ENCODE results near the gene EPB42.

Gene EPB42

DNA sequence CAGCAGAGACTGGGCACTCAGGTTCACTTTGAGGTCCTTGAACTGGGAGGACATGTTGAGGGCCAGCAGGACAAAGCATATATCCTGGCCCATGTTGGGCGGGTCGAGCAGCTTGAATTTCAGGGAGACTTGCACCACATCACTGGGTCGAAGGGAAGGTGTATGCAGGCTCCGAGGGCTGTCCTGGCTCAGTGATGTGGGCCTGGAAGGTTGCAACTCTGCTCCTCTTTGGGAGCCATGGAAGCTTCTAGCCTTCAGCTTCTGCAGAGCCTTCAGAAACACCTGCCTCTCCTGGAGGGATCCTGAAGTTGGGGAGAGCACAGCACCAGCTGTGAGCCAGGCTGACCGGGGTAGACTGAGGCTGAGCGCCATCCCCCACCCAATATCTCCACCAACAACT, 14.7 kb upstream of the EPB42 start:
- H3K4me3 ChIP-seq (ENCODE audit: low read depth, low read length): no peak overlapping the region
- no peaks in the 10 kb centered on the region for H3K4me1 ChIP-seq (ENCODE audit: control insufficient read depth, insufficient read depth, low read length)
- H3K27ac ChIP-seq (ENCODE audit: extremely low read depth, low read depth, low read length): no peak overlapping the region
- H3K9me3 ChIP-seq (ENCODE audit: control insufficient read depth, insufficient read depth, low read depth, low read length): no peaks in the 10 kb centered on the region
- H3K36me3 ChIP-seq (ENCODE audit: control insufficient read depth in 2 of 2, insufficient read depth in 1 of 2, low read length in 2 of 2): no peaks in the 10 kb centered on the region
- ChIA-PET CTCF (interaction anchor here (1.1 kb wide), 1 partner anchor 31 kb away, joined by 3 read pairs; no protein-coding TSS in a partner anchor), POLR2A (no interaction called here)
- TF ChIP-seq GLI2 (tag by site-specific recombination; IDR thresholded peaks at IDR 0.05; ENCODE audit: borderline replicate concordance, low read depth) (no peak), ZNF747 (tag by site-specific recombination; IDR thresholded peaks at IDR 0.05) (no peak), ZNF558 (tag by site-specific recombination; IDR thresholded peaks at IDR 0.05) (no peak)
- TF ChIP-seq, protein P1, sequence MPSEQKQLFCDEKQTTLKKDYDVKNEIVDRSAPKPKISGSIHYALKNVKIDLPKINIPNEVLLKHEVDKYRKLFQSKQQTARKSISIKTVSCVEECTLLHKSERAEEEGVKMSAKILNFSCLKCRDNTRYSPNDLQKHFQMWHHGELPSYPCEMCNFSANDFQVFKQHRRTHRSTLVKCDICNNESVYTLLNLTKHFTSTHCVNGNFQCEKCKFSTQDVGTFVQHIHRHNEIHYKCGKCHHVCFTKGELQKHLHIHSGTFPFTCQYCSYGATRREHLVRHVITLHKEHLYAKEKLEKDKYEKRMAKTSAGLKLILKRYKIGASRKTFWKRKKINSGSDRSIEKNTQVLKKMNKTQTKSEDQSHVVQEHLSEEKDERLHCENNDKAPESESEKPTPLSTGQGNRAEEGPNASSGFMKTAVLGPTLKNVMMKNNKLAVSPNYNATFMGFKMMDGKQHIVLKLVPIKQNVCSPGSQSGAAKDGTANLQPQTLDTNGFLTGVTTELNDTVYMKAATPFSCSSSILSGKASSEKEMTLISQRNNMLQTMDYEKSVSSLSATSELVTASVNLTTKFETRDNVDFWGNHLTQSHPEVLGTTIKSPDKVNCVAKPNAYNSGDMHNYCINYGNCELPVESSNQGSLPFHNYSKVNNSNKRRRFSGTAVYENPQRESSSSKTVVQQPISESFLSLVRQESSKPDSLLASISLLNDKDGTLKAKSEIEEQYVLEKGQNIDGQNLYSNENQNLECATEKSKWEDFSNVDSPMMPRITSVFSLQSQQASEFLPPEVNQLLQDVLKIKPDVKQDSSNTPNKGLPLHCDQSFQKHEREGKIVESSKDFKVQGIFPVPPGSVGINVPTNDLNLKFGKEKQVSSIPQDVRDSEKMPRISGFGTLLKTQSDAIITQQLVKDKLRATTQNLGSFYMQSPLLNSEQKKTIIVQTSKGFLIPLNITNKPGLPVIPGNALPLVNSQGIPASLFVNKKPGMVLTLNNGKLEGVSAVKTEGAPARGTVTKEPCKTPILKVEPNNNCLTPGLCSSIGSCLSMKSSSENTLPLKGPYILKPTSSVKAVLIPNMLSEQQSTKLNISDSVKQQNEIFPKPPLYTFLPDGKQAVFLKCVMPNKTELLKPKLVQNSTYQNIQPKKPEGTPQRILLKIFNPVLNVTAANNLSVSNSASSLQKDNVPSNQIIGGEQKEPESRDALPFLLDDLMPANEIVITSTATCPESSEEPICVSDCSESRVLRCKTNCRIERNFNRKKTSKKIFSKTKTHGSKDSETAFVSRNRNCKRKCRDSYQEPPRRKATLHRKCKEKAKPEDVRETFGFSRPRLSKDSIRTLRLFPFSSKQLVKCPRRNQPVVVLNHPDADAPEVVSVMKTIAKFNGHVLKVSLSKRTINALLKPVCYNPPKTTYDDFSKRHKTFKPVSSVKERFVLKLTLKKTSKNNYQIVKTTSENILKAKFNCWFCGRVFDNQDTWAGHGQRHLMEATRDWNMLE (tag by site-specific recombination; conservative IDR thresholded peaks at IDR 0.05; ENCODE audit: low read depth): no peak

DNA sequence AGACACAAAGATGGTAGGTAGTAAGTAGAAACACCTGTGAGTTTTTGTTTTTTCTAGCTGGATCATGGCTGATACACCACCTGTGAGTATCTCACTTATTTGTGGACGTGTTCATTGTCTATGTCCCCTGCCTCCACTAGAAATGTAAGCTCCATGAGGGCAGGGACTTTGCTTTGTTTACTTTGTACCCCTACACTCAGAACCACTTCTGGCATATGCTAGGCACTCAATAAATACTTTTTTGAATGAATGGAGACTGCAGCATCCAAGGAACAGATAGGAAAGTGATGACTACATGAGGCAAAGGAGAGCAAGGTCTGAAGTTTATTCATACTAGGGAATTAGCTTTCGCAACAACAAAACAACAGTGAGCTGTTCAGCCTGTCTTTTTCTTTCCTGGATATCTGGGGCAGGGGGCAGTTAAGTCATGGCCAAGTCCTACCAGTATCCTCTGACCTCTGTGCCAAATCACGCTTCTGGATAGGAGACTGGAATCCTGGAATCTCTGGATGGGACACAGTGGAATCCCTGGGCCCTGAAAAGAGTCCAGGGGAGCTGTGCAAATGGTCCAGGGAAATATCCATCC, 11.6 kb upstream of the EPB42 start:
- H3K36me3 ChIP-seq (ENCODE audit: control insufficient read depth in 2 of 2, insufficient read depth in 1 of 2, low read length in 2 of 2): no peaks in the 10 kb centered on the region
- TF ChIP-seq ZNF37A (tag by site-specific recombination; IDR thresholded peaks at IDR 0.05): no peak
- TF ChIP-seq ZNF791 (tag by site-specific recombination; IDR thresholded peaks at IDR 0.05): no peak
- no peak for TF ChIP-seq ZNF221 (tag by site-specific recombination; IDR thresholded peaks at IDR 0.05; ENCODE audit: borderline replicate concordance)
- TF ChIP-seq ZNF555 (tag by site-specific recombination; conservative IDR thresholded peaks at IDR 0.05): no peak
- no peak for TF ChIP-seq ZNF214 (tag by site-specific recombination; IDR thresholded peaks at IDR 0.05; ENCODE audit: borderline replicate concordance)
- no peak for TF ChIP-seq RBAK (tag by site-specific recombination; IDR thresholded peaks at IDR 0.05)
- TF ChIP-seq ZNF112 (tag by site-specific recombination; IDR thresholded peaks at IDR 0.05): no peak
- POLR2A ChIA-PET: no interaction called here
- CTCF ChIA-PET: interaction anchor here (1.1 to 6.0 kb wide), 3 partner anchors 8 to 53 kb away, joined by 3 to 26 read pairs (median 4); no protein-coding TSS in a partner anchor
- H3K4me1 ChIP-seq (ENCODE audit: control insufficient read depth, insufficient read depth, low read length): no peaks in the 10 kb centered on the region
- no peak overlapping the region for H3K27ac ChIP-seq (ENCODE audit: extremely low read depth, low read depth, low read length)
- no peak overlapping the region for H3K4me3 ChIP-seq (ENCODE audit: low read depth, low read length)
- H3K9me3 ChIP-seq (ENCODE audit: control insufficient read depth, insufficient read depth, low read depth, low read length): no peaks in the 10 kb centered on the region

DNA sequence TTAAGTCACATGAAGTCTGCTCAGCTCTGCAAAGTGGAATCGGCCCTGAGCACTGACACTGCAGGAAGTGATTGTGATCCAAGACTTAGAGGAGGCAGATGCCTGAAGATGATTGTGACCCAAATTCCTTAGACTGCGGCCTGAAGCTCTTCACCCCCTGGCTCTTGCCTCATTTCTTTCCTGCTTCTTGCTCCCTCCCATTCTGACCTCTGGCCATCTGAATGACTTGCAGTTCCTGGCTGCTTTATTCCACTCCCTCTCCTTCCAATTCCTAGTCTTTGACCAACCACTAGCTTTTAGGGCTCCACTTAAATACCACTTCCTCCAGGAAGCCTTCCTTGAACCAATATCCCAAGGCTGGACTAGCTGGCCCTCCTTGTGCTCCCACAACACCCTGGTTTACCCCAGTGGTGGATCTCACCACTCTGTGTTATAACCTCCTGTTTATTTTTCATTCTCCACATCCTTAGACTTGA, 9.9 kb upstream of the EPB42 start:
- TF ChIP-seq, protein P2, sequence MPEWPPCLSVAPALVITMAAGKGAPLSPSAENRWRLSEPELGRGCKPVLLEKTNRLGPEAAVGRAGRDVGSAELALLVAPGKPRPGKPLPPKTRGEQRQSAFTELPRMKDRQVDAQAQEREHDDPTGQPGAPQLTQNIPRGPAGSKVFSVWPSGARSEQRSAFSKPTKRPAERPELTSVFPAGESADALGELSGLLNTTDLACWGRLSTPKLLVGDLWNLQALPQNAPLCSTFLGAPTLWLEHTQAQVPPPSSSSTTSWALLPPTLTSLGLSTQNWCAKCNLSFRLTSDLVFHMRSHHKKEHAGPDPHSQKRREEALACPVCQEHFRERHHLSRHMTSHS (tag by site-specific recombination; IDR thresholded peaks at IDR 0.05): no peak
- TF ChIP-seq ZNF394 (tag by site-specific recombination; IDR thresholded peaks at IDR 0.05; ENCODE audit: borderline replicate concordance) (no peak), ZNF433 (tag by site-specific recombination; IDR thresholded peaks at IDR 0.05; ENCODE audit: low read depth) (no peak)
- CTCF ChIA-PET: interaction anchor here (0.6 to 6.0 kb wide), 6 partner anchors 10 to 494 kb away, joined by 3 to 26 read pairs (median 3); no protein-coding TSS in a partner anchor
- Histone ChIP-seq H3K4me3 (ENCODE audit: low read depth, low read length) (no peak overlapping the region), H3K4me1 (ENCODE audit: control insufficient read depth, insufficient read depth, low read length) (no peaks in the 10 kb centered on the region), H3K27ac (ENCODE audit: extremely low read depth, low read depth, low read length) (no peak overlapping the region), H3K9me3 (ENCODE audit: control insufficient read depth, insufficient read depth, low read depth, low read length) (no peaks in the 10 kb centered on the region), H3K36me3 (ENCODE audit: control insufficient read depth in 2 of 2, insufficient read depth in 1 of 2, low read length in 2 of 2) (no peaks in the 10 kb centered on the region)
- POLR2A ChIA-PET: interaction anchor here (0.6 kb wide), 1 partner anchor 238 kb away, joined by 4 read pairs; no protein-coding TSS in a partner anchor
